A549 treated with RU486 at 1 μM for 4 hours (cell line): ENCODE data around the gene CCDC178. TPM values are rescaled to one million over a fixed set of nuclear protein-coding genes. Genes with fewer than 3 reads are reported as not detected.

ENCODE experiments used
- total RNA-seq: library from RNA; stranded (reverse); fragments of 200-300 nt; extraction: Qiagen RNA extraction; gene quantifications from 5 replicates; pipeline ENCODE4 v1.2.3, GENCODE V29; 2022; ENCODE audit warnings: low read depth

Gene CCDC178
- total RNA-seq = not detected in 5 replicates

GRCh38 chr18:33440060-33441043 lies at the start of gene CCDC178:
TSS of gene CCDC178 (minus strand) at chr18:33440721. CDS start at chr18:33412088, 28,633 bp downstream.

Other genes starting within 250 kb of the CCDC178 start
- not detected in 5 replicates for gene ASXL3, start 137.5 kb upstream of the CCDC178 start, total RNA-seq